H1 (cell line): ENCODE data around the gene MLH3. TPM values are rescaled to one million over a fixed set of nuclear protein-coding genes. Genes with fewer than 3 reads are reported as not detected.

ENCODE experiments used
- EZH2 ChIP-seq: fragments of 200-600 bp; sonication (generic); IDR thresholded peaks from 2 replicates; pipeline ENCODE4 v1.7.1; 2012; ENCODE audit warnings: low read depth, mild to moderate bottlenecking, moderate library complexity, low read length, inconsistent platforms; ENCODE audit not compliant: severe bottlenecking
- HDAC2 ChIP-seq, 2 experiments: fragments of 300-600 bp in 1 of 2; sonication (generic) in 1 of 2; IDR thresholded peaks; 2 replicates each; pipeline ENCODE4 v1.6.1; 2011 to 2012; ENCODE audit warnings: low read depth in 2 of 2, low read length in 2 of 2, mild to moderate bottlenecking in 2 of 2, moderate library complexity in 2 of 2, borderline replicate concordance in 1 of 2, inconsistent platforms in 1 of 2
- POLR2A ChIP-seq, 2 experiments: IDR thresholded peaks; 1 replicate in 1 of 2; 2 replicates in 1 of 2; pipeline ENCODE4 v1.6.1; 2011; ENCODE audit warnings: low read depth in 2 of 2, low read length in 2 of 2, mild to moderate bottlenecking in 2 of 2; ENCODE audit errors: control extremely low read depth in 1 of 2
- RNF2 ChIP-seq: fragments of 200-900, 300-1000 bp; sonication (generic); IDR thresholded peaks from 2 replicates; pipeline ENCODE4 v1.7.1; 2016; ENCODE audit warnings: borderline replicate concordance, low read depth, mild to moderate bottlenecking, antibody characterized with exemption, low read length; ENCODE audit not compliant: poor library complexity, severe bottlenecking; ENCODE audit errors: missing control alignments
- SIN3A ChIP-seq, 2 experiments: IDR thresholded peaks in 1 of 2; conservative IDR thresholded peaks in 1 of 2; 2 replicates each; pipeline ENCODE4 v1.6.1; 2011 to 2012; ENCODE audit warnings: low read length in 2 of 2, improper control_type of control experiment in 1 of 2, low read depth in 1 of 2, mild to moderate bottlenecking in 1 of 2
- SIX5 ChIP-seq: IDR thresholded peaks from 2 replicates; pipeline ENCODE4 v1.6.1; 2011; ENCODE audit warnings: mild to moderate bottlenecking, low read depth, low read length
- SP4 ChIP-seq: IDR thresholded peaks from 2 replicates; pipeline ENCODE4 v1.6.1; 2012; ENCODE audit warnings: low read length, inconsistent platforms
- SRF ChIP-seq: IDR thresholded peaks from 2 replicates; pipeline ENCODE4 v1.6.1; 2011; ENCODE audit warnings: mild to moderate bottlenecking, low read depth, low read length, moderate library complexity
- TAF1 ChIP-seq: IDR thresholded peaks from 2 replicates; pipeline ENCODE4 v1.6.1; 2011; ENCODE audit warnings: mild to moderate bottlenecking, low read depth, low read length
- TEAD4 ChIP-seq: IDR thresholded peaks from 2 replicates; pipeline ENCODE4 v1.6.1; 2012; ENCODE audit warnings: low read depth, low read length, inconsistent platforms, mixed read lengths
- polyA plus RNA-seq, 7 experiments: library from polyadenylated mRNA; depleted of rRNA in 3 of 7; stranded (reverse) in 5 of 7; unstranded in 2 of 7; fragments of >200 nt in 5 of 7; fragments of 200-250 nt in 2 of 7; gene quantifications; 1 replicate in 5 of 7; 2 replicates in 1 of 7; 4 replicates in 1 of 7; pipeline versions ENCODE4 v1.2.1 to v1.2.3, GENCODE V29; 2011 to 2013; ENCODE audit warnings: missing spikeins in 2 of 7, mixed read lengths in 2 of 7
- total RNA-seq: library from RNA; stranded (reverse); fragmentation: NEBNext Ultra II Directional; extraction: Animal tissue kit (Norgen Biotek cat#: 25700); gene quantifications from 2 replicates; pipeline ENCODE4 v1.2.1, GENCODE V29; 2021
- TF ChIP-seq, protein P1 (sequence below): fragments of 300-600 bp; sonication (generic); IDR thresholded peaks from 2 replicates; pipeline ENCODE4 v1.7.1; 2012; ENCODE audit warnings: low read length, moderate library complexity, mild to moderate bottlenecking, inconsistent platforms; ENCODE audit not compliant: insufficient replicate concordance
- TF ChIP-seq, protein P2 (sequence below): IDR thresholded peaks from 2 replicates; pipeline ENCODE4 v1.6.1; 2012; ENCODE audit warnings: inconsistent platforms

The MLH3 gene
- total and polyA plus RNA-seq, 2 of the 8 experiments (the other 6 are each of a cell fraction or from before 2014, with no cell fraction given), result 9.3 to 20.1 TPM

DNA sequence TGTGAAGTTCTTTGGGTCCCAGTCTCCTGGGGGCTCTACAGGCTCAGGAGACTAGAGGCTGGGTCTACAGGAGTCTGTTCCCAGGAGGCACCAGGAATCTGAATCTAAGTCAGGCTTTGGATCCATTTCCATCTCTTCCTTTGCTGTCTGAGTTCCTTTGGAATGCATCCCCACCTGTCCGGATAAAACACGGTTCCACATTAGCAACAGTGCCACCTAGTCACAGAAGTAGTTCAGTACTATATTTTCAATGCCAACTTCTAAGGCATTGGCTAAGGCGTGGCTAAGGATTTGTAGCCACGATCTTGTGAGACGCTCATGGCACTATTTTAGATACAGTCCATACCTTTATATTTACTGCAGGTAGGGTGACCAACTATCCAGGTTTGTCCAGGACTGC is 33.2 kb upstream of the MLH3 start (continued):
- TF ChIP-seq, protein P1, sequence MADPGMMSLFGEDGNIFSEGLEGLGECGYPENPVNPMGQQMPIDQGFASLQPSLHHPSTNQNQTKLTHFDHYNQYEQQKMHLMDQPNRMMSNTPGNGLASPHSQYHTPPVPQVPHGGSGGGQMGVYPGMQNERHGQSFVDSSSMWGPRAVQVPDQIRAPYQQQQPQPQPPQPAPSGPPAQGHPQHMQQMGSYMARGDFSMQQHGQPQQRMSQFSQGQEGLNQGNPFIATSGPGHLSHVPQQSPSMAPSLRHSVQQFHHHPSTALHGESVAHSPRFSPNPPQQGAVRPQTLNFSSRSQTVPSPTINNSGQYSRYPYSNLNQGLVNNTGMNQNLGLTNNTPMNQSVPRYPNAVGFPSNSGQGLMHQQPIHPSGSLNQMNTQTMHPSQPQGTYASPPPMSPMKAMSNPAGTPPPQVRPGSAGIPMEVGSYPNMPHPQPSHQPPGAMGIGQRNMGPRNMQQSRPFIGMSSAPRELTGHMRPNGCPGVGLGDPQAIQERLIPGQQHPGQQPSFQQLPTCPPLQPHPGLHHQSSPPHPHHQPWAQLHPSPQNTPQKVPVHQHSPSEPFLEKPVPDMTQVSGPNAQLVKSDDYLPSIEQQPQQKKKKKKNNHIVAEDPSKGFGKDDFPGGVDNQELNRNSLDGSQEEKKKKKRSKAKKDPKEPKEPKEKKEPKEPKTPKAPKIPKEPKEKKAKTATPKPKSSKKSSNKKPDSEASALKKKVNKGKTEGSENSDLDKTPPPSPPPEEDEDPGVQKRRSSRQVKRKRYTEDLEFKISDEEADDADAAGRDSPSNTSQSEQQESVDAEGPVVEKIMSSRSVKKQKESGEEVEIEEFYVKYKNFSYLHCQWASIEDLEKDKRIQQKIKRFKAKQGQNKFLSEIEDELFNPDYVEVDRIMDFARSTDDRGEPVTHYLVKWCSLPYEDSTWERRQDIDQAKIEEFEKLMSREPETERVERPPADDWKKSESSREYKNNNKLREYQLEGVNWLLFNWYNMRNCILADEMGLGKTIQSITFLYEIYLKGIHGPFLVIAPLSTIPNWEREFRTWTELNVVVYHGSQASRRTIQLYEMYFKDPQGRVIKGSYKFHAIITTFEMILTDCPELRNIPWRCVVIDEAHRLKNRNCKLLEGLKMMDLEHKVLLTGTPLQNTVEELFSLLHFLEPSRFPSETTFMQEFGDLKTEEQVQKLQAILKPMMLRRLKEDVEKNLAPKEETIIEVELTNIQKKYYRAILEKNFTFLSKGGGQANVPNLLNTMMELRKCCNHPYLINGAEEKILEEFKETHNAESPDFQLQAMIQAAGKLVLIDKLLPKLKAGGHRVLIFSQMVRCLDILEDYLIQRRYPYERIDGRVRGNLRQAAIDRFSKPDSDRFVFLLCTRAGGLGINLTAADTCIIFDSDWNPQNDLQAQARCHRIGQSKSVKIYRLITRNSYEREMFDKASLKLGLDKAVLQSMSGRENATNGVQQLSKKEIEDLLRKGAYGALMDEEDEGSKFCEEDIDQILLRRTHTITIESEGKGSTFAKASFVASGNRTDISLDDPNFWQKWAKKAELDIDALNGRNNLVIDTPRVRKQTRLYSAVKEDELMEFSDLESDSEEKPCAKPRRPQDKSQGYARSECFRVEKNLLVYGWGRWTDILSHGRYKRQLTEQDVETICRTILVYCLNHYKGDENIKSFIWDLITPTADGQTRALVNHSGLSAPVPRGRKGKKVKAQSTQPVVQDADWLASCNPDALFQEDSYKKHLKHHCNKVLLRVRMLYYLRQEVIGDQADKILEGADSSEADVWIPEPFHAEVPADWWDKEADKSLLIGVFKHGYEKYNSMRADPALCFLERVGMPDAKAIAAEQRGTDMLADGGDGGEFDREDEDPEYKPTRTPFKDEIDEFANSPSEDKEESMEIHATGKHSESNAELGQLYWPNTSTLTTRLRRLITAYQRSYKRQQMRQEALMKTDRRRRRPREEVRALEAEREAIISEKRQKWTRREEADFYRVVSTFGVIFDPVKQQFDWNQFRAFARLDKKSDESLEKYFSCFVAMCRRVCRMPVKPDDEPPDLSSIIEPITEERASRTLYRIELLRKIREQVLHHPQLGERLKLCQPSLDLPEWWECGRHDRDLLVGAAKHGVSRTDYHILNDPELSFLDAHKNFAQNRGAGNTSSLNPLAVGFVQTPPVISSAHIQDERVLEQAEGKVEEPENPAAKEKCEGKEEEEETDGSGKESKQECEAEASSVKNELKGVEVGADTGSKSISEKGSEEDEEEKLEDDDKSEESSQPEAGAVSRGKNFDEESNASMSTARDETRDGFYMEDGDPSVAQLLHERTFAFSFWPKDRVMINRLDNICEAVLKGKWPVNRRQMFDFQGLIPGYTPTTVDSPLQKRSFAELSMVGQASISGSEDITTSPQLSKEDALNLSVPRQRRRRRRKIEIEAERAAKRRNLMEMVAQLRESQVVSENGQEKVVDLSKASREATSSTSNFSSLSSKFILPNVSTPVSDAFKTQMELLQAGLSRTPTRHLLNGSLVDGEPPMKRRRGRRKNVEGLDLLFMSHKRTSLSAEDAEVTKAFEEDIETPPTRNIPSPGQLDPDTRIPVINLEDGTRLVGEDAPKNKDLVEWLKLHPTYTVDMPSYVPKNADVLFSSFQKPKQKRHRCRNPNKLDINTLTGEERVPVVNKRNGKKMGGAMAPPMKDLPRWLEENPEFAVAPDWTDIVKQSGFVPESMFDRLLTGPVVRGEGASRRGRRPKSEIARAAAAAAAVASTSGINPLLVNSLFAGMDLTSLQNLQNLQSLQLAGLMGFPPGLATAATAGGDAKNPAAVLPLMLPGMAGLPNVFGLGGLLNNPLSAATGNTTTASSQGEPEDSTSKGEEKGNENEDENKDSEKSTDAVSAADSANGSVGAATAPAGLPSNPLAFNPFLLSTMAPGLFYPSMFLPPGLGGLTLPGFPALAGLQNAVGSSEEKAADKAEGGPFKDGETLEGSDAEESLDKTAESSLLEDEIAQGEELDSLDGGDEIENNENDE, result no peak
- TF ChIP-seq HDAC2 (IDR thresholded peaks at IDR 0.05; ENCODE audit: borderline replicate concordance in 1 of 2, low read depth in 2 of 2, low read length in 2 of 2) (no peak), SIX5 (no peak), TEAD4 (no peak), SRF (no peak), POLR2A (IDR thresholded peaks at IDR 0.05; ENCODE audit: control extremely low read depth in 1 of 2, low read depth in 2 of 2, low read length in 2 of 2) (no peak), RNF2 (no peak), EZH2 (no peak), SIN3A (conservative IDR thresholded peaks at IDR 0.05 in 1 of 2, IDR thresholded peaks at IDR 0.05 in 1 of 2; ENCODE audit: low read depth in 1 of 2, low read length in 2 of 2) (no peak), TAF1 (no peak), SP4 (no peak)
- TF ChIP-seq, protein P2, sequence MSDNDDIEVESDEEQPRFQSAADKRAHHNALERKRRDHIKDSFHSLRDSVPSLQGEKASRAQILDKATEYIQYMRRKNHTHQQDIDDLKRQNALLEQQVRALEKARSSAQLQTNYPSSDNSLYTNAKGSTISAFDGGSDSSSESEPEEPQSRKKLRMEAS, result no peak
